Left ventricle myocardium inferior (tissue), 1 donor: ENCODE results near the gene CHSY1. TPM values are rescaled to one million over a fixed set of nuclear protein-coding genes. Genes with fewer than 3 reads are reported as not detected.

Experiments used
- DNase-seq: peaks from one replicate; pipeline ENCODE4 v3.0.0-alpha.2; 2020
- H3K27ac ChIP-seq: fragments of 200-600 bp; replicated peaks from 2 replicates; pipeline ENCODE4 v1.8.0; 2021
- H3K27me3 ChIP-seq: fragments of 200-600 bp; 2 replicates; pipeline ENCODE4 v1.8.0; 2021; ENCODE audit warnings: low read depth
- H3K36me3 ChIP-seq: fragments of 200-600 bp; 2 replicates; pipeline ENCODE4 v1.8.0; 2021
- H3K4me1 ChIP-seq: fragments of 200-600 bp; 2 replicates; pipeline ENCODE4 v1.8.0; 2021
- H3K4me3 ChIP-seq: fragments of 200-600 bp; 2 replicates; pipeline ENCODE4 v1.8.0; 2021; ENCODE audit warnings: mild to moderate bottlenecking, moderate library complexity
- H3K9me3 ChIP-seq: fragments of 200-600 bp; replicated peaks from 2 replicates; pipeline ENCODE4 v1.8.0; 2021
- CTCF ChIP-seq: fragments of 200-600 bp; IDR thresholded peaks from 2 replicates; pipeline ENCODE4 v1.8.0; 2021; ENCODE audit warnings: antibody characterized with exemption, mild to moderate bottlenecking, borderline replicate concordance
- intact Hi-C: fragments of 100-400 bp; cut with micrococcal nuclease; formaldehyde crosslinking; loops from one replicate; pipeline ENCODE4 v1.11.0; 2022
- total RNA-seq: library from RNA; stranded (reverse); fragmentation: NEBNext Ultra II Directional; extraction: Animal tissue kit (Norgen Biotek cat#: 25700); gene quantifications from one replicate; pipeline ENCODE4 v1.2.1, GENCODE V29; 2021
- donor health status: DM: no; HTN: yes; CAD: no; lungs with severe emphysema.

Gene CHSY1
- total RNA-seq, 1 donor from 2014 or later = 15.1 TPM

GRCh38 chr15:101193120-101193644 is 58.7 kb downstream of the CHSY1 start:
- intact Hi-C loops = no loop called here
- Histone ChIP-seq H3K27me3 (no peaks in the 10 kb centered on the region), H3K4me3 (peak overlapping the region; percentile 32), H3K9me3 (no peaks in the 10 kb centered on the region), H3K36me3 (no peaks in the 10 kb centered on the region), H3K4me1 (peaks cover 68% of the 10 kb centered on the region), H3K27ac (peak overlapping the region; percentile 87)
- no peak for TF ChIP-seq CTCF
- DNase-seq = peak; percentile 66

- intact Hi-C loops = no loop called here
- Histone ChIP-seq H3K4me1 (peaks cover 71% of the 10 kb centered on the region), H3K27ac (peak overlapping the region; percentile 87), H3K4me3 (no peak overlapping the region), H3K9me3 (no peaks in the 10 kb centered on the region), H3K27me3 (no peaks in the 10 kb centered on the region), H3K36me3 (no peaks in the 10 kb centered on the region)
- no peak for DNase-seq
- TF ChIP-seq CTCF = no peak
Measured at GRCh38 chr15:101192081-101192480, 59.8 kb downstream of the CHSY1 start.

GRCh38 chr15:101191242-101191641 is 60.6 kb downstream of the CHSY1 start:
- Histone ChIP-seq H3K36me3 (no peaks in the 10 kb centered on the region), H3K27me3 (no peaks in the 10 kb centered on the region), H3K27ac (peak overlapping the region; percentile 87), H3K4me3 (no peak overlapping the region), H3K4me1 (peaks cover 80% of the 10 kb centered on the region), H3K9me3 (no peaks in the 10 kb centered on the region)
- no peak for TF ChIP-seq CTCF
- intact Hi-C loops = no loop called here
- DNase-seq = no peak

GRCh38 chr15:101190092-101190595 is 61.7 kb downstream of the CHSY1 start:
- H3K27ac ChIP-seq = peak overlapping the region; percentile 87
- TF ChIP-seq CTCF = no peak
- H3K4me3 ChIP-seq = peak overlapping the region; percentile 56
- intact Hi-C loops = no loop called here
- no peak for DNase-seq
- H3K9me3 ChIP-seq = no peaks in the 10 kb centered on the region
- H3K4me1 ChIP-seq = peaks cover 91% of the 10 kb centered on the region
- no peaks in the 10 kb centered on the region for H3K36me3 ChIP-seq
- no peaks in the 10 kb centered on the region for H3K27me3 ChIP-seq

- H3K4me1 ChIP-seq = peaks cover 91% of the 10 kb centered on the region
- no peak for TF ChIP-seq CTCF
- peak overlapping the region; percentile 56 for H3K4me3 ChIP-seq
- H3K36me3 ChIP-seq = no peaks in the 10 kb centered on the region
- H3K27me3 ChIP-seq = no peaks in the 10 kb centered on the region
- DNase-seq = no peak
- intact Hi-C loops = no loop called here
- H3K9me3 ChIP-seq = no peaks in the 10 kb centered on the region
- H3K27ac ChIP-seq = peak overlapping the region; percentile 87
Measured at GRCh38 chr15:101189409-101190091, 62.3 kb downstream of the CHSY1 start.
